Kidney (tissue), 14 donors: ENCODE results near the gene NGFR. TPM values are rescaled to one million over a fixed set of nuclear protein-coding genes. Genes with fewer than 3 reads are reported as not detected.

Experiments used
- DNase-seq, 5 donors: peaks; one replicate each; pipeline ENCODE4 v3.0.0-alpha.2; 2013 to 2020
- FAIRE-seq: peaks from 2 replicates; lab custom pipeline; 2012; peaks lifted over from hg19 to GRCh38; lab: Jason Lieb, UNC
- H3K27ac ChIP-seq, 2 donors: one replicate each; pipeline ENCODE4 v1.7.0; 2013; ENCODE audit warnings: low read depth in 2 of 2, low read length in 2 of 2, inconsistent platforms in 1 of 2
- H3K27me3 ChIP-seq: one replicate; pipeline ENCODE4 v1.7.1; 2013; ENCODE audit warnings: low read length, inconsistent platforms; ENCODE audit not compliant: control insufficient read depth, insufficient read depth
- H3K36me3 ChIP-seq, 3 donors: one replicate each; pipeline versions ENCODE4 v1.7.0 to v1.7.1; 2013; ENCODE audit warnings: low read length in 3 of 3, control low read depth in 1 of 3, inconsistent platforms in 1 of 3; ENCODE audit not compliant: insufficient read depth in 3 of 3, control insufficient read depth in 2 of 3
- H3K4me1 ChIP-seq, 3 donors: one replicate each; pipeline versions ENCODE4 v1.7.0 to v1.7.1; 2013; ENCODE audit warnings: low read length in 3 of 3, inconsistent platforms in 1 of 3, low read depth in 1 of 3; ENCODE audit not compliant: control insufficient read depth in 2 of 3, insufficient read depth in 2 of 3
- H3K4me3 ChIP-seq, 3 donors: one replicate each; pipeline versions ENCODE4 v1.7.0 to v1.8.1; 2013; ENCODE audit warnings: low read length in 3 of 3, control low read depth in 1 of 3, inconsistent platforms in 1 of 3
- H3K9ac ChIP-seq, 3 donors: one replicate each; pipeline versions ENCODE4 v1.7.0 to v1.7.1; 2013; ENCODE audit warnings: low read length in 3 of 3, control low read depth in 1 of 3, inconsistent platforms in 1 of 3
- H3K9me3 ChIP-seq, 3 donors: one replicate each; pipeline versions ENCODE4 v1.7.0 to v1.7.1; 2013; ENCODE audit warnings: low read length in 3 of 3, control low read depth in 1 of 3, inconsistent platforms in 1 of 3; ENCODE audit not compliant: control insufficient read depth in 2 of 3, insufficient read depth in 1 of 3
- intact Hi-C: fragments of 100-400 bp; cut with DNase I; formaldehyde crosslinking; loops from one replicate; pipeline ENCODE4 v1.11.1; 2022
- polyA plus RNA-seq: library from polyadenylated mRNA; stranded (reverse); fragments of 350-450 nt; fragmentation: Illumina TruSeq; extraction: RNeasy Lipid Tissue Mini Kit (QIAGEN cat#74804); gene quantifications from one replicate; pipeline ENCODE4 v1.2.3, GENCODE V29; 2014; ENCODE audit warnings: low read depth, low replicate concordance; ENCODE audit not compliant: insufficient read depth
- total RNA-seq: library from RNA; stranded (reverse); fragmentation: NEBNext Ultra II Directional; extraction: Animal tissue kit (Norgen Biotek cat#: 25700); gene quantifications from one replicate; pipeline ENCODE4 v1.2.1, GENCODE V29; 2021
- TF ChIP-seq, protein P1 (sequence below): IDR thresholded peaks from 3 replicates; pipeline ENCODE4 v1.5.1; 2012; ENCODE audit warnings: mild to moderate bottlenecking, moderate library complexity, borderline replicate concordance; ENCODE audit not compliant: insufficient read depth; ENCODE audit errors: extremely low read depth
- donor health status: control.
- donor health status: control.
- donor health status: control.
- donor health status: control.
- donor health status: control.
- donor health status: DM: yes; HTN: yes; CAD: no.
- donor health status: Normal renal cell carcinoma (clear cell type).

NGFR gene
- total and polyA plus RNA-seq, 2 donors from 2014 or later: 9.4 to 13.2 TPM

DNA sequence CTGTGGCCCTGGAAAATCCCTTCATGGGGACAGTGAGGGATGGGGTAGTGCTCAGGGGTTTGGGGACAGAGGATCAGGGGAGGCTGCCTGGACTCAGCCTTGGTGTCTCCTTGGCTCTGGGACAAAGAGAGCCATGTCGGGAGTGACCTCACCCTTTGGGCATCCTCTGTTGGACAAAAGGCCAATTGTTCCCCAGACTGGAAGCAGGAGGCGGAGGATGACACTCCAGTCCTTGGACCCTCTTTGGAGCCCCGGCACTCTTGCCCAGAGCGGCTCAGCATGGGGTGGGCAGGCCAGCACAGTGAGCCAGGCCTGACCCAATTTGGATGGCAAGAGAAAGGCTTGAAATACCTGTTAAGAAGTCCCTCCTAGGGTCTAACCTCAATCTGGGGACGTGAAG, 41.0 kb upstream of the NGFR start:
- intact Hi-C loops: no loop called here
- Histone ChIP-seq H3K27me3 (no peaks in the 10 kb centered on the region), H3K27ac (no peak overlapping the region), H3K36me3 (no peaks in the 10 kb centered on the region), H3K4me3 (no peak overlapping the region), H3K9ac (no peak overlapping the region), H3K4me1 (no peaks in the 10 kb centered on the region), H3K9me3 (no peaks in the 10 kb centered on the region)
- TF ChIP-seq, protein P1, sequence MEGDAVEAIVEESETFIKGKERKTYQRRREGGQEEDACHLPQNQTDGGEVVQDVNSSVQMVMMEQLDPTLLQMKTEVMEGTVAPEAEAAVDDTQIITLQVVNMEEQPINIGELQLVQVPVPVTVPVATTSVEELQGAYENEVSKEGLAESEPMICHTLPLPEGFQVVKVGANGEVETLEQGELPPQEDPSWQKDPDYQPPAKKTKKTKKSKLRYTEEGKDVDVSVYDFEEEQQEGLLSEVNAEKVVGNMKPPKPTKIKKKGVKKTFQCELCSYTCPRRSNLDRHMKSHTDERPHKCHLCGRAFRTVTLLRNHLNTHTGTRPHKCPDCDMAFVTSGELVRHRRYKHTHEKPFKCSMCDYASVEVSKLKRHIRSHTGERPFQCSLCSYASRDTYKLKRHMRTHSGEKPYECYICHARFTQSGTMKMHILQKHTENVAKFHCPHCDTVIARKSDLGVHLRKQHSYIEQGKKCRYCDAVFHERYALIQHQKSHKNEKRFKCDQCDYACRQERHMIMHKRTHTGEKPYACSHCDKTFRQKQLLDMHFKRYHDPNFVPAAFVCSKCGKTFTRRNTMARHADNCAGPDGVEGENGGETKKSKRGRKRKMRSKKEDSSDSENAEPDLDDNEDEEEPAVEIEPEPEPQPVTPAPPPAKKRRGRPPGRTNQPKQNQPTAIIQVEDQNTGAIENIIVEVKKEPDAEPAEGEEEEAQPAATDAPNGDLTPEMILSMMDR: no peak
- FAIRE-seq (no peak), DNase-seq (no peak)

DNA sequence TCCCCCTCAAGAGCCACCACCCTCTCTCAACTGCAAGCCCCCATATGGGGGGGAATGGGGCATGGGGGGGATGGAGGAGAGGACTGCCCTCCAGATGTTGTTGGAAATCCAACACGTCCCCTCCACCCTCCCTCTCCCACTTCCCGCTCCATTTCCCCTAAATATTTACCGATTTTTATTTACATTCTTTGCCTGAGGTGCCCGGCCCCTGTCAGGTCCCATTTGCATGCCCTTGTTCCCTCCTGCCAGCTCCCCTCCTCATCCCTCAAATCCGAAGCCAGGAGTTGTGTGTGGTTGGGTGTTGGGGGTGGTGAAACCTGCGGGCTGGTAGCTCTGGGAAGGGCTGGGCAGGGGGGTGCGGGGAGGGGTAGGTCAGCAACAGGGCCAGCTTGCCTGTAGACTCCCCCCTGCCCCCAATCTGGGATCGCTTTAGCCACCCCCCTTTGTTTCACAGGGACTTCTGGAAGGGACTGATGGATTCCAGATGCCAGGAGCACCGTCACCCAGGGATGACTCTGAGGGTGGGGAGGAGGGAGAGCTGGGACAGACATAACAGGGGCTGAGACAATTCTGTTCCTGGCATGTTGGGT, 39.7 kb upstream of the NGFR start:
- Histone ChIP-seq H3K4me1 (no peaks in the 10 kb centered on the region), H3K4me3 (no peak overlapping the region), H3K27ac (no peak overlapping the region), H3K27me3 (no peaks in the 10 kb centered on the region), H3K9me3 (no peaks in the 10 kb centered on the region), H3K9ac (no peak overlapping the region), H3K36me3 (no peaks in the 10 kb centered on the region)
- peak in 4 of 5 donors; percentile 82 to 86 (median 83) for DNase-seq
- TF ChIP-seq, protein P1: no peak
- intact Hi-C loops: no loop called here
- no peak for FAIRE-seq

DNA sequence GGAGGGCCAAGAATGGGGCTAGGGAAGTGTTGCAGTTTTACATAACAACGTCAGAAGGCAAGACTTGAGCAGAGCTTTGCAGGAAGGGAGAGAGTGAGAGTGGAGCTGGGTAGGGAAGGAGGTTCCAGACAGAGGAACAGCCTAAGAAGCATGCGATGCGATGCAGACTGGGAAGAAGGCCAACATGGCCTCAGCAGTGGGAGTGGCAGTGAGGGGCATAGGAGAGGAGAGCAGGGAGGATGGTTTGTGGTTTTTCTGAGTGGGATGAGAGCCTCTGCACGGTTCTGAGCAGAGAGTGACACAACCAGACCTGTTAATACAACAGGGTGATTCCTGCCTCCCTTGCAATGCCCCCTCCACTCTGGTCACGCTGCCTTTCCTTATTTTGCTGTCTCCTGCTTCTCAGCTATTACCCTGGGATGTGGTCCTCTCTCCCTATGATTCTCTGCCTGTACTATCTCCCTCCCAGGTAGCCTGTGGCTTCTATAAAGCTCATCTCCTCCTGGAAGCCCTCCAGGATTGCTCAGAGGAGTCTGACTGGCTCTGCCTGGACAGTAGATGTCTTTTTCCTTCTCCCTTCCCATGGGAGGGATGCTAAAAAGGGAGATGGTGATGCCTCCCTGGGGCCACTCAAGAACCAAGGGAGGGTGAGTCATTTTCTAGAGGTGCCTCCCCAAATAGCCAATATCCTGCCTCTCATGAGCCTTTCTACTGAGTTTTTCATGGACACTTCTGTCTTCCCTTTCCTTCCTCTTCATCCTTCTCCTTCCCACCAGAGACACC, 38.7 kb upstream of the NGFR start:
- TF ChIP-seq, protein P1: no peak
- no peak overlapping the region for H3K27ac ChIP-seq
- no peak overlapping the region for H3K4me3 ChIP-seq
- peak in 3 of 5 donors; percentile 38 to 70 (median 42) for DNase-seq
- no peaks in the 10 kb centered on the region for H3K4me1 ChIP-seq
- no peaks in the 10 kb centered on the region for H3K27me3 ChIP-seq
- H3K9me3 ChIP-seq: no peaks in the 10 kb centered on the region
- intact Hi-C loops: no loop called here
- H3K36me3 ChIP-seq: no peaks in the 10 kb centered on the region
- no peak overlapping the region for H3K9ac ChIP-seq
- FAIRE-seq: no peak
